Measurements from ENCODE around the gene COTL1.
"Not testable (repeated sequence)": the region's sequence is repeated elsewhere in the genome, so short reads cannot be mapped to it uniquely, and the experiment has no call there.

Gene COTL1

DNA sequence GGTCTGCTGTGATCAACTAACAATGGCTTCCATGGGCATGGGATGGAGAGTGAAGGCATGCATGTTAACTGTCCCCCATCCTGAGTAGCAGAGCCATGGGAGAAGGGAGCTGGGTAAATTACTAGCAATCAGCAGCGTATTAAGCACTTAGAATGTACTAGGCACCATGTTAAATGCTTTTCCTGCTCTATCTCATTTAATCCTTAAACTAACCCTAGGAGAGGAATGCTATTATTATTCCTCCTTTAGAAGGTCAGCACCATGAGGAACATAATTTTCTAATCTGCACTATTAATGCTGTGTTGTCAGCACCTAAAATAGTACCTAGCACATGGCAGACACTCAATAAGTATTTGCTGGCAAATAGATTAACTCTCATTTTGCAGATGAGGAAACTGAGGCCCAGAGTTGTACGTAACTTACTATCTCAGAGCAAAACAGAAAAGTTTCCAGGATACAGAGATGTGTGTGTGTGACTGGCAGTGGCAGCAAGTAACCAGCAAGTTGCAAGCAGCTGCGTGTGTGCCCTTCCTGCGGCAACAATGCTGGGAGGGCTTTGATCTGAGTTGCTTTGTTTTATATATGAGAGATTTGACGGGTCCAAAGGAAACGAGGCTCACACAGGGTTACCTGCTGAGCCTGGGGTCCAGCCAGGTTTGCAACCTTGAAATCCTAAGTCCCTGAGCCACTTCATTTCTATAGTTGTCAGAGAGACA, 23.9 kb upstream of the COTL1 start:
- no peak for DNase-seq

GRCh38 chr16:84640145-84640544, 22.3 kb upstream of the COTL1 start:
- DNase-seq = no peak

GRCh38 chr16:84638231-84638806, 20.4 kb upstream of the COTL1 start:
- no peak for DNase-seq

- DNase-seq = no peak
Measured at GRCh38 chr16:84637709-84638108, 19.8 kb upstream of the COTL1 start.

DNA sequence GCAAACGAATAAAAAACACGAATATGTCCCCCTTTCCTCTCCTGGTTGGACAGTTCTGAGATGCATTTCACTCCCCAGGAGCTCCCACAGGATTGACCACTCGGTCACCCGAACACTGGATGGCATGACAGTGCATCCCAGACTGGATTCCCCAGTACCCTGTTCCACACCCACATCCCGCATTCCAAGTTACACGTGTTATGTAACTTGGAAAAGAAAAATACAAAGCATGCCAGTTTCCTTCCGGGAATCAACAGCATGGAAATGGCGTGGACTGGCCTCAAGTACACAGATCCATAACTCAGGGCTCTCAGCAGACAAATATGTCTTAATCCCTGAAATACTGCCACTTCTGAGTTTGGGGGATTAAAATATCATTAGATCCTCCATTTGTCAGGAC, 17.8 kb upstream of the COTL1 start:
- DNase-seq = no peak

- DNase-seq = no peak
Measured at GRCh38 chr16:84633622-84634021, 15.7 kb upstream of the COTL1 start.

GRCh38 chr16:84632862-84633261, 15.0 kb upstream of the COTL1 start:
- DNase-seq = not testable (repeated sequence)

GRCh38 chr16:84631886-84632285, 14.0 kb upstream of the COTL1 start:
- DNase-seq = no peak

- DNase-seq = no peak
Measured at GRCh38 chr16:84631153-84631466, 13.2 kb upstream of the COTL1 start.

GRCh38 chr16:84630446-84631152, 12.7 kb upstream of the COTL1 start:
- no peak for DNase-seq

DNA sequence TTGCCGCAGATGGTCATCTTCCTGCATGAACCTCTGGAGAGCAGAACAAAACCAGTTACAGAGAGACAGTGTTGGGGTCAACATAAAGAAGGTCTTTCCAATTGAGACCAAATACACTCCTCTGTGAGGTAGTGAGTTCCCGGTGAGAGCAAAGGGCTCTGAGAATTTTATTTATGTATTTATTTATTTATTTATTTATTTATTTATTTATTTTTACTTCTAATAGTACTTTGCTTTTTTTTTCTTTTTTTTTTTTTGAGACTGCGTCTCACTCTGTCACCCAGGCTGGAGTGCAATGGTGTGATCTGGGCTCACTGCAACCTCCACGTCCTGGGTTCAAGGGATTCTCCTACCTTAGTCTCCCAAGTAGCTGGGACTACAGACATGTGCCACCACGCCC, 12.1 kb upstream of the COTL1 start:
- DNase-seq = no peak

DNA sequence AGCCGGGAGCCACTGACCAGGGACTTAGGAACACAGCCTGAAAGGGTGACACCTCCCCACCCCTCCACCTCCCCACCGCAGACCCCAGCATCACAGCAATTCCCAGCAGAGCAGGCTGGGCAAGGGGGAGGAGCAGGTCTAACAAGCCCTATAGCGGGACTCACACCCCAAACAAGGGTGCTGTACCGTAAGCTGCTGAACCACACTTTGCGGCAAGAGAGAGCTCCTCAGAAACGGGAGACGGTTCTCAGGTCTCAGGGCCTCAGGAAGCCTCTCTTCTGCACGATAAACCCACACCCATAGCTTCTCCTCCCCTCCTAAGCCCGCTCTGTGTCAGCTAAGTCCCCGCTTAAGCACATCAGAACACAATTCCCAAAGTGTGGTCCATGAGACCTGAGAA, 11.7 kb upstream of the COTL1 start:
- DNase-seq = no peak

- no peak for DNase-seq
Measured at GRCh38 chr16:84628226-84628731, 10.4 kb upstream of the COTL1 start.

- DNase-seq = no peak
Measured at GRCh38 chr16:84625556-84625955, 7.7 kb upstream of the COTL1 start.

DNA sequence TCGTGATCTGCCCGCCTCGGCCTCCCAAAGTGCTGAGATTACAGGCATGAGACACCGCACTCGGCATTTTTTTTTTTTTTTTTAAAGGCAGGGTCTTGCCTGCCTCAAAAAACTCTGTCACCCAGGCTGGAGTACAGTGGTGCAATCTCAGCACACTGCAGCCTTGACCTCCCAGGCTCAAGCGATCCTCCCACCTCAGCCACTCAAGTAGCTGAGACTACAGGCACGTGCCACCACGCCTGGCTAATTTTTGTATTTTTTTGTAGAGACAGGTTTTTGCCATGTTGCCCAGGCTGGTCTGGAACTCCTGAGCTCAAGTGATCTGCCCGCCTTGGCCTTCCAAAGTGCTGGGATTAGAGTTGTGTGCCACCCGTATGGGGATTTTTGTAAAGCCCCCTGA, 3.0 kb upstream of the COTL1 start:
- DNase-seq = not testable (repeated sequence)

- DNase-seq = no peak
Measured at GRCh38 chr16:84618581-84619460, 943 bp upstream of the COTL1 start.

DNA sequence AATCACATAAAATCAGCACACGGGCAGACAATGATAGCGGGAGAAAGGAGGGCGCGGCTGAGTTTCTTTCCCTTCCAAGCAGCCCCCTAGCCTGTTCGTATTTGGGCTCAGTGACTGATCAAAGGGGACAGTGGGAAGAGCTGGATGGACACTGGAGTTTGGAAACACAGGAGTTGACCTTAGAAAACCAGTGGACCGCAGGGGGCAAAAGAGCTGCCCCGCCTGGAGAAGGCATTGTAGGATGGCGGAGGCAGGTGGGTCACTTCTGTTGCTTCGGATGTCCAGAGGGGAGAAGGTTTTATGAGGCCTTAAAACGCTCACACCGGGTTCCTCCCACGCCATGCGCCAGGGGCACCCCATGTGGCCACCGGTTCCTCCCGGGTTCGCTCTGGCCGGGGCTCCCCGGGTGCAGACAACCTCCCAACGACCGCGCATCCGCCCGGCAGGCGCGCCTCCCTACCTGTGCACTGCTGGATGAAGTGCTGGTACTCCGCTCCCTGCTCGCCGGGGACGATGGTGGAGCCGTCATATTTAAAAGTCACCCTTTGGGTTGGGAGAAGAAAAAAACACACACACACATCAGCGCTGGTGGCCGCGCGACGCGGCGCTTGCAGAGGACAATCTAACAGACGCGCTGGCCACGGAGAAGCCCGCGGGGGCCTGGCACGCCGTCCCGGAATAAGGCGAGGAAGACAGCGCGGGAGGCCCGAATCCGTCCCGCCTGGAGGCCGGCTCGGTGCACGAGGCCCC, 662 bp downstream of the COTL1 start:
- DNase-seq = peak in 1 of 2 experiments; percentile 40

DNA sequence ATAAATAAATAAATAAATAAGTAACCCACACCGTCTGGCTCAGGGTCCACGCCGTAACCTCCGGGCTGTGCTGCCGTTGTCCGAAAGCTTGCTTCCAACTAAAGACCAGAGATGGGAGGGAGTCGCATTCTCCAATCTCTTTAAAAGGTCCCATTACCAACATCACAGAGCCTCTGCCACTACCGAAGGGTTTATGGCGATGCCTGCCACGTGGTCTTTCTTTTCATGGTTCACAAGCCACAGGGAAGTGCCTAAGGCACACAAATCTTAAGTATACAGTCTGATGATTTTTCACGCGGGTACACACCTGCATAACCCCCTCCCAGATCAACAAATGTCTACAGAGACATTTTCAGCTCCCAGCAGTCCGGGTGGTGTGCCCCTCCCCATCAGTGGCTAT, 1.4 kb downstream of the COTL1 start:
- no peak for DNase-seq

GRCh38 chr16:84614968-84615813, 2.7 kb downstream of the COTL1 start:
- DNase-seq = no peak

DNA sequence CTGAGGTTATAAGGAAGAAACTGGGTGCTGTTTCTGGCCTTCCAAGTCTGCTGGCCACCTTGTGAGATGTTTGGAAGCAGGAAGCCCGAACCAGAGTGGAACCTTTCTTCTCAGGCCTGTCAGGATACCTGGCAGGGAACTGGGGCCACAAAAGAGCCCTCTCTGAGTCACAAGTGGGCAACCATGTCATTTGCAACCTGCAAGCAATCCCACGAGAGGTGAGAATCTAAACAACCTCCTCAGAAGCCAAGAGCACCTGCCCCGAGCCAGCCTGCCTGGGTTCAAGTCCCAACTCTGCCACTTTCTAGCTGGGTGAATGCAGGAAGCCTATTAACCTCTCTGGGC, 3.3 kb downstream of the COTL1 start:
- no peak for DNase-seq

DNA sequence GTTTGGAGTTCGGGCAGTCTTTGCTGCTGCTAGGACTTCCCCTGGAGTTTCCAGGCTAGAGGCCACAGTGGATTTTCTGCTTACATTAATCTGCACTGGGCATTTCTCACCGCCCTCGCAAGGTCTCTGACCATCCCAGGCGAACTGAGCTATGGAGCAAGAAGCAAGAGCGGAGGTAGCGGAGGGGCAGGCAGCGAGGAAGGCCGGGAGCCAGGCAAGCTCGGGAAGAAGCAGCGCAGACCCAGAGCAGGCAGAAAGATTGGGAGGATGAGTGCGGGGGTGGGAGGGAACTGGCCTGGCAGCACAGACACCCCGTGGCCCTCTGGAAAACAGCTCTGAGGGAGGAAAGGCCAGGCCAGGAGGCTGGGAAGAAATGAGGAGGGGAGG, 3.8 kb downstream of the COTL1 start:
- no peak for DNase-seq
